Gastrocnemius medialis (tissue), 4 donors: Measurements from ENCODE around the gene SH3BP5. TPM values are rescaled to one million over a fixed set of nuclear protein-coding genes. Genes with fewer than 3 reads are reported as not detected.
"Not testable (repeated sequence)": the region's sequence is repeated elsewhere in the genome, so short reads cannot be mapped to it uniquely, and the experiment has no call there.

ENCODE experiments used
- ATAC-seq, 2 donors: fragments of 150-250 bp; one replicate each; pipeline ENCODE4 v1.9.1; 2016
- DNase-seq, 2 donors: peaks; one replicate each; pipeline ENCODE4 v3.0.0-alpha.2; 2019
- H3K27ac ChIP-seq, 4 donors: fragments of 200-600 bp; sonication (generic); 1 replicate in 1 of 4; 2 replicates in 3 of 4; pipeline ENCODE4 v1.5.1; 2016 to 2018; ENCODE audit warnings: mild to moderate bottlenecking in 2 of 4, moderate library complexity in 1 of 4
- H3K27me3 ChIP-seq, 3 donors: fragments of 200-600 bp; sonication (generic) in 2 of 3; 1 replicate in 1 of 3; 2 replicates in 2 of 3; pipeline versions ENCODE4 v1.5.1 to v1.6.0; 2016 to 2019; ENCODE audit warnings: mild to moderate bottlenecking in 1 of 3, moderate library complexity in 1 of 3
- H3K36me3 ChIP-seq, 2 donors: fragments of 200-600 bp; sonication (generic) in 1 of 2; one replicate each; pipeline ENCODE4 v1.5.1; 2017 to 2018
- H3K4me1 ChIP-seq, 2 donors: fragments of 200-600 bp; sonication (generic) in 1 of 2; one replicate each; pipeline ENCODE4 v1.5.1; 2016 to 2017; ENCODE audit warnings: mild to moderate bottlenecking in 2 of 2
- H3K4me3 ChIP-seq, 4 donors: fragments of 200-600 bp; sonication (generic) in 3 of 4; 1 replicate in 1 of 4; 2 replicates in 3 of 4; pipeline ENCODE4 v1.5.1; 2016 to 2019; ENCODE audit warnings: mild to moderate bottlenecking in 2 of 4
- H3K9me3 ChIP-seq, 3 donors: fragments of 200-600 bp; sonication (generic) in 2 of 3; 1 replicate in 1 of 3; 2 replicates in 2 of 3; pipeline ENCODE4 v1.5.1; 2016 to 2019
- POLR2A ChIP-seq, 2 donors: fragments of 450-650 bp; IDR thresholded peaks; one replicate each; pipeline ENCODE4 v1.6.1; 2017; ENCODE audit warnings: antibody characterized with exemption in 2 of 2, mild to moderate bottlenecking in 2 of 2, moderate library complexity in 2 of 2
- in situ Hi-C, 4 donors: fragments of 200-750 bp; cut with MboI; loops; one replicate each; pipeline versions ENCODE4 v1.15.0 to v1.8.0; 2017; ENCODE audit warnings: low sequenced_read_pairs in 4 of 4
- intact Hi-C: fragments of 100-400 bp; cut with DNase I; formaldehyde crosslinking; loops from one replicate; pipeline ENCODE4 v1.15.1; 2023; ENCODE audit warnings: low total_unique reads
- total RNA-seq, 4 donors: library from RNA; depleted of rRNA; stranded (reverse); fragments of >200 nt; gene quantifications; one replicate each; pipeline versions ENCODE4 v1.1.0 to v1.2.3, GENCODE V29; 2016
- TF ChIP-seq, protein P1 (sequence below), 5 experiments: fragments of 450-650 bp in 3 of 5; fragments of 200-600 bp in 2 of 5; sonication (generic) in 2 of 5; IDR thresholded peaks in 4 of 5; conservative IDR thresholded peaks in 1 of 5; 1 replicate in 4 of 5; 2 replicates in 1 of 5; pipeline ENCODE4 v1.5.1; 2016 to 2019; ENCODE audit warnings: antibody characterized with exemption in 5 of 5, mild to moderate bottlenecking in 3 of 5, moderate library complexity in 3 of 5

The SH3BP5 gene
- total RNA-seq, 4 donors from 2014 or later: 31.5 to 111 (median 75.5) TPM

DNA sequence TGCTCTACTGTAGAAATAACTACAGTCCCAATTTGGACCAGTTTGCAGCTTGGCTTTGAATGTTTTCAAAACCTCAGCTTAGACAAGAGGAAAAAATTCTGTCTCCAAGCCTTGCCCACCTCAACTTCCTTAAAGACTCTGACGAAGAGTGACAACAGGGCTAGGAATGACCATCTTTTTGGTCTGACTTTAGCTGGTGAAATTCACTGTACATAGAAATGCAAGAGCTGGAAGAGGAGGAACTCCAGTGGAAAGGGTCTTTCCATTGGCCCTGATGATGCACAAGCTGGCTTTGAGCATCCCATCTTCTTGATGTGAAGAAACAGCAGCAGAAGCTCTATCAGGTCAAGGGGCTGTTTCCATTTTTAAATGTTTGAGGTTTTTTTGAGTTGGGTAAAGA is 22.7 kb upstream of the SH3BP5 start:
- Histone ChIP-seq H3K4me1 (no peaks in the 10 kb centered on the region), H3K36me3 (no peaks in the 10 kb centered on the region), H3K27ac (no peak overlapping the region), H3K4me3 (no peak overlapping the region), H3K27me3 (no peaks in the 10 kb centered on the region), H3K9me3 (no peaks in the 10 kb centered on the region)
- intact Hi-C loops (no loop called here), in situ Hi-C loops (no loop called here)
- DNase-seq (no peak), ATAC-seq (no peak)
- TF ChIP-seq POLR2A (IDR thresholded peaks at IDR 0.05): no peak
- TF ChIP-seq, protein P1, sequence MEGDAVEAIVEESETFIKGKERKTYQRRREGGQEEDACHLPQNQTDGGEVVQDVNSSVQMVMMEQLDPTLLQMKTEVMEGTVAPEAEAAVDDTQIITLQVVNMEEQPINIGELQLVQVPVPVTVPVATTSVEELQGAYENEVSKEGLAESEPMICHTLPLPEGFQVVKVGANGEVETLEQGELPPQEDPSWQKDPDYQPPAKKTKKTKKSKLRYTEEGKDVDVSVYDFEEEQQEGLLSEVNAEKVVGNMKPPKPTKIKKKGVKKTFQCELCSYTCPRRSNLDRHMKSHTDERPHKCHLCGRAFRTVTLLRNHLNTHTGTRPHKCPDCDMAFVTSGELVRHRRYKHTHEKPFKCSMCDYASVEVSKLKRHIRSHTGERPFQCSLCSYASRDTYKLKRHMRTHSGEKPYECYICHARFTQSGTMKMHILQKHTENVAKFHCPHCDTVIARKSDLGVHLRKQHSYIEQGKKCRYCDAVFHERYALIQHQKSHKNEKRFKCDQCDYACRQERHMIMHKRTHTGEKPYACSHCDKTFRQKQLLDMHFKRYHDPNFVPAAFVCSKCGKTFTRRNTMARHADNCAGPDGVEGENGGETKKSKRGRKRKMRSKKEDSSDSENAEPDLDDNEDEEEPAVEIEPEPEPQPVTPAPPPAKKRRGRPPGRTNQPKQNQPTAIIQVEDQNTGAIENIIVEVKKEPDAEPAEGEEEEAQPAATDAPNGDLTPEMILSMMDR (IDR thresholded peaks at IDR 0.05 in 4 of 5, conservative IDR thresholded peaks at IDR 0.05 in 1 of 5): no peak

DNA sequence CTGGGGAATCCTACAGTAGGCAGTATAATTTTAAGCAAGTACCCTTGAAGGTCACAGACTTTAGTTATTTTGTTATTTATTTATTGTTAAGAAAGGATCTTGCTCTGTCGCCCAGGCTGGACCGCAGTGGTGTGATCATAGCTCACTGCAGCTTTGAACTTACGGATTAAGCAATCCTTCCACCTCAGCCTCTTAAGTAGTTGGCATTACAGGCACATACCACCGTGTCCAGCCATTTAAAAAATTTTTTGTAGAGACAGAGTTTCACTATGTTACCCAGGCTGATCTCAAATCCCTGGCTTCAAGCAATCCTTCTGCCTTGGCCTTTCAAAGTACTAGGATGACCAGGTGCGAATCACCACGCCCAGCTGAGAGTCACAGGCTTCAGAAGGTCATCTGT is 22.1 kb upstream of the SH3BP5 start:
- intact Hi-C loops (no loop called here), in situ Hi-C loops (no loop called here)
- Histone ChIP-seq H3K9me3 (no peaks in the 10 kb centered on the region), H3K27ac (no peak overlapping the region), H3K36me3 (no peaks in the 10 kb centered on the region), H3K27me3 (no peaks in the 10 kb centered on the region), H3K4me1 (no peaks in the 10 kb centered on the region), H3K4me3 (no peak overlapping the region)
- DNase-seq (no peak), ATAC-seq (no peak)
- TF ChIP-seq POLR2A (IDR thresholded peaks at IDR 0.05): no peak
- TF ChIP-seq, protein P1 (IDR thresholded peaks at IDR 0.05 in 4 of 5, conservative IDR thresholded peaks at IDR 0.05 in 1 of 5): no peak

DNA sequence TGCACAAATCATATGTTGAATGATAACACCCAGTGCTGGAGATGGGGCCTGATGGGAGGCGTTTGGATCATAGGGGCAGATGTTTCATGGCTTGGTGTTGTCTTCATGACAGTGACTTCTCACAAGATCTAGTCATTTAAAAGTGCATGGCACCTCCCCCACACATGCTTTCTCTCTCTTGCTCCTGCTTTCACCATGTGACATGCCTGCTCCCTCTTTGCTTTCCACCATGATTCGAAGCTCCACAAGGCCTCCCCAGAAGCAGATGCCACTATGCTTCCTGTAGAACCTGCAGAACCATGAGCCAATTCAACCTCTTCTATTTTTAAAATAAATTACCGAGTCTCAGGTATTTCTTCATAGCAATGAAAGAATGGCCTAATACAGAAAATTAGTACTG is 17.8 kb upstream of the SH3BP5 start:
- ATAC-seq (no peak), DNase-seq (no peak)
- Histone ChIP-seq H3K27ac (no peak overlapping the region), H3K4me3 (no peak overlapping the region), H3K4me1 (peaks cover 7 to 9% of the 10 kb centered on the region in 2 donors), H3K36me3 (no peaks in the 10 kb centered on the region), H3K9me3 (no peaks in the 10 kb centered on the region), H3K27me3 (no peaks in the 10 kb centered on the region)
- TF ChIP-seq POLR2A (IDR thresholded peaks at IDR 0.05): no peak
- TF ChIP-seq, protein P1 (IDR thresholded peaks at IDR 0.05 in 4 of 5, conservative IDR thresholded peaks at IDR 0.05 in 1 of 5): no peak
- intact Hi-C loops: loop anchor here (2.0 kb wide), 1 partner anchor 43 kb away; no protein-coding TSS in a partner anchor
- in situ Hi-C loops: no loop called here

DNA sequence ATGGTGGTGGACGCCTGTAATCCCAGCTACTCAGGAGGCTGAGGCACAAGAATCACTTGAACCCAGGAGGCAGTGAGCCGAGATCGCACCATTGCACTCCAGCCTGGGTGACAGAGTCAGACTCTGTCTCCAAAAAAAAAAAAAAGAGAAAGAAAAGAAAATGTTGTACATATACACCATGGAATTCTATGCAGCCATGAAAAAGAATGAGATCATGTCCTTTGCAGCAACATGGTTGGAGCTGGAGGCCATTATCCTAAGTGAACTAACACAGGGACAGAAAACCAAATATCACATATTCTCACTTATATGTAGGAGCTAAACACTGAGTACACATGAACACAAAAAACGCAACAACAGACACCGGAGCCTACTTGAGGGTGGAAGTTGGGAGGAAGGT is 17.1 kb upstream of the SH3BP5 start:
- intact Hi-C loops, H3K9me3 ChIP-seq, DNase-seq: not testable (repeated sequence)

DNA sequence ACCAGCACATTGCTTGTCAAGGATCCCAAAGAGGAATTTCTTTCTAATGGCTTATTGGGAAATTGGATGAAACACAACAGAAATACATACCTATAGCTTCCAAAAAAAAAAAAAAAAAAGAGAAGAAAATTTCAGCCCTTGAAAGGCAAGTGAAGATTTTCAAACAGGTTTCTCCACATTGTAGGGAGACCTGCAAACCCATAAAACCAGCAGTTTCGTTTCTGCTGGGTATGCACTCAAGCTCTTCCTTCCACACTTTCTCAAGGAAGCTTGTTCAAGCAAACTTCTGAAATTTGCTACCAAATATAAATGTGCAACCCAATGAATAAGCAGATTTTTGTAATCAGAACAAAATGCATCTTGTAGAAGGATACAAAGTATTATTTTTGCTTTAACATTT is 15.9 kb upstream of the SH3BP5 start:
- Histone ChIP-seq H3K4me3 (no peak overlapping the region), H3K36me3 (no peaks in the 10 kb centered on the region), H3K27me3 (no peaks in the 10 kb centered on the region), H3K9me3 (no peaks in the 10 kb centered on the region), H3K27ac (no peak overlapping the region), H3K4me1 (peaks cover 13 to 19% of the 10 kb centered on the region in 2 donors)
- ATAC-seq (no peak), DNase-seq (no peak)
- TF ChIP-seq, protein P1 (IDR thresholded peaks at IDR 0.05 in 4 of 5, conservative IDR thresholded peaks at IDR 0.05 in 1 of 5): no peak
- no peak for TF ChIP-seq POLR2A (IDR thresholded peaks at IDR 0.05)
- intact Hi-C loops (no loop called here), in situ Hi-C loops (no loop called here)

More for the DNA sequence above, 17.1 kb upstream of the SH3BP5 start:
- H3K36me3 ChIP-seq, H3K27ac ChIP-seq, H3K4me3 ChIP-seq, ATAC-seq, in situ Hi-C loops, H3K27me3 ChIP-seq: not testable (repeated sequence)
- H3K4me1 ChIP-seq: peaks cover 13 to 16% of the 10 kb centered on the region in 2 donors
